EH (cell line): ENCODE data around the gene MDM2.
A peak's percentile ranks its signal among the peaks of the same experiment; 100 is the strongest.

Experiments
- DNase-seq: peaks from one replicate; pipeline ENCODE4 v3.0.0-alpha.2; 2015; ENCODE audit warnings: low read depth

Gene MDM2

GRCh38 chr12:68853396-68854077, 45.6 kb downstream of the MDM2 start:
- DNase-seq, result no peak

GRCh38 chr12:68854078-68854468, 46.1 kb downstream of the MDM2 start:
- no peak for DNase-seq

DNA sequence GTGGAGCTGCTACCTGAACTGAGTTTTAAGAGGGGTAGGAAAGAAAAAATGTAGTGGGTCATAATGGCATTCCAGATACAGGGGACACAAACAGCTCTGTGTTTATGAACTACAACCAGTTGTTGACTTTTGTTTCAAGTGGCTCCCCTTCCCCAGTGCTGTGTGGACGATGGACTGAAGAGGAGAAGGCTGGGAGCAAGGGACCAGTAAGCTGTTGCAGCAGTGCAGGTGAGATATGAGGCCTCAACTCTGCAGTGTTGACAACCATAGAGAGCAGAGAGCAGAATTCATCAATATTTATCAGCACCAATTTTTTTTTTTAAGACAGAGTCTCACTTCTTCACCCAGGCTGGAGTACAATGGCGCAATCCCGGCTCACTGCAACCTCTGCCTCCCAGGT, 46.6 kb downstream of the MDM2 start:
- DNase-seq, result no peak

DNA sequence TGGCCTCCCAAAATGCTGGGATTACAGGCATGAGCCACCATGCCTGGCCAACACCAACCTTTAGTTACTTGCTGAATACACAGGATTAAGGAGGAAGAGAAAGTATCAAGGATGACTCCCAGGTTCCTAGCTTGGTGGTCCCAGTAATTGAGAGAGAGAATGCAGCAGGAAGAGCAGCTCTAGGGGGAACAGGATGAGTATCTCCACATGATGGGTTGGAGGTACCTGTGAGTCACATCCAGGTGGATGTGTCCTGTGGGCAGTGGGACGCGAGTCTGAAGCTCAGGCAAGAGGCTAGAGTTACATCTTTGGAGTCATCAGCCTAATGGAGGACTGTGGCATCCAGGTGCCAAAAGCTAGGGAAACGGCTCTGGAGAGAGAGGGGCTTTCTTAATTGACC, 47.1 kb downstream of the MDM2 start:
- no peak for DNase-seq

DNA sequence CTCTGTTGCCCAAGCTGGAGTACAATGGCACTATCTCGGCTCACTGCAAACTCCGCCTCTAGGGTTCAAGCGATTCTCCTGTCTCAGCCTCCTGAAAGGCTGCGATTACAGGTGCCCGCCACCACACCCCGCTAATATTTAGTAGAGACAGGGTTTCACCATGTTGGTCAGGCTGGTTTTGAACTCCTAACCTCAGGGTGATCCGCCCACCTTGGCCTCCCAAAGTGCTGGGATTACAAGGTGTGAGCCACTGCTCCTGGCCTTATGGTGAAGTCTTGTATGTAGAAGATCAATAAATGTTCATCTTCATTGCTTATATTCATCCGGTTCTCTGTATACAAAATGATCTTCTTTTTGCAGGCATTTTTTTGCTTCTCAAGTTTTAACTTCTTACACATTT, 47.8 kb downstream of the MDM2 start:
- DNase-seq, result no peak

GRCh38 chr12:68856510-68856909, 48.5 kb downstream of the MDM2 start:
- no peak for DNase-seq

DNA sequence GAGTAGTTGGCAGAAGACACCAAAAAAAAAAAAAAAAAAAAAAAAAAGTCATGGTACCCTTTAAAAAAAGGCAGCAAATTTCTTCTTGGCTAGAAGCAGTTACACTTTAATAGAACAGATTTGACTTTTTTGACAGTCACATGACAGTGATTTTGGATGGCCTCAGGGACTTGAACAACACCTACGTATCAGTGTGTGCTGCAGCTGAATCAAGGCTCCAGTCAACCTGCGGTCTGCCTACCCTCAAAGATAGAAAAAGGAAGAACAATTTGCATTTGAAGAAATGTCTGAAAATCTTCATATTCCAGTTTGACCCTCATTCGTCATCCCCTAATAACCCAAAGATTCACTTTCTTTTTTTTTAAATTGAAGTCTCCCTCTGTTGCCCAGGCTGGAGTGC, 53.9 kb downstream of the MDM2 start:
- no peak for DNase-seq

DNA sequence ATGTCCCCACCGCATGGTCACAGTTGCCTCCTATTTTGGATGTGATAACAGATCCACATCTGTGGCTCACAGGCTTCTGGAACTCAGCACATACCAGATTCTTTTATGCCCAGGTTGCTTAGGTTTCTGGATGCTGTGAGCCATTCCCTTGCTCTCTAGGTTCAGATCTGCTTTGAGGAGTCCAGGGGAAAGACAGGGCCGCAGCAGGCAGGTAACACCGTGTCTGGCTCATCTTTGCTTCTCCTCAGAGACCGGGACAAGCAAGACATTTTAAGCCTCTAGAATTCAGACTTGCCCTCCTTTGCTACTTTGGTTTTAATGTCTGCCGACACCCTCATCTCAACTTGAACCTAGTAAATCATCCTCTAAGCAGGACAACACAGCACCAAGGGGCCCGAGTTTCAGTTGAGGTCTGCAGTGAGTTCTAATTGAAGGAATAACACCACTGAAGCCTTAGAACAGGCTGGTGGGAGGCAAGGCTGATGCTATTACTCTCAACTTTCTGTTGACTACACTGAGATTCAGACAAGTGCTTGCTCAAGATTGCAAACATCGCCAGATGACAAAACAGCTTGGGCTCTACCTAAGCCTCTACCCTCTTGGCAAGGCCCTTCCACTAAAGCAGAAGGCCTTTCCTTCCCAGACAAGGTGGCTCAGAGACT, 55.3 kb downstream of the MDM2 start:
- no peak for DNase-seq

GRCh38 chr12:68863886-68864454, 56.0 kb downstream of the MDM2 start:
- peak; percentile 63 for DNase-seq

DNA sequence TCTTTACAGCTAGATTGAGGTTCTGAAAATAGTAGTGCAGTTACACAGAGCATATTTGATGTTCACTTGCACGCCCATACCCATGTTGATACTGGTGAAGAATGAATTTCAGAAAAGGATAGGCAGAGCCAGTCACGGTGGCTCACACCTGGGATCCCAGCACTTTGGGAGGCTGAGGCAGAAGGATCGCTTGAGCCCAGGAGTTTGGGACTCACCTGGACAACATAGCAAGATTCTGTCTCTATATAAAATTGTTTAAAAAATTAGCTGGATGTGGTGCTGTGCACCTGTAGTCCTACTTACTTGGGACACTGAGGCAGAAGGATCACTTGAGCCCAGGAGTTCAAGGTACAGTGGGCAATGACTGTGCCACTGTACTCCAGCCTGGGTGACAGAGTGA, 56.6 kb downstream of the MDM2 start:
- DNase-seq, result no peak

DNA sequence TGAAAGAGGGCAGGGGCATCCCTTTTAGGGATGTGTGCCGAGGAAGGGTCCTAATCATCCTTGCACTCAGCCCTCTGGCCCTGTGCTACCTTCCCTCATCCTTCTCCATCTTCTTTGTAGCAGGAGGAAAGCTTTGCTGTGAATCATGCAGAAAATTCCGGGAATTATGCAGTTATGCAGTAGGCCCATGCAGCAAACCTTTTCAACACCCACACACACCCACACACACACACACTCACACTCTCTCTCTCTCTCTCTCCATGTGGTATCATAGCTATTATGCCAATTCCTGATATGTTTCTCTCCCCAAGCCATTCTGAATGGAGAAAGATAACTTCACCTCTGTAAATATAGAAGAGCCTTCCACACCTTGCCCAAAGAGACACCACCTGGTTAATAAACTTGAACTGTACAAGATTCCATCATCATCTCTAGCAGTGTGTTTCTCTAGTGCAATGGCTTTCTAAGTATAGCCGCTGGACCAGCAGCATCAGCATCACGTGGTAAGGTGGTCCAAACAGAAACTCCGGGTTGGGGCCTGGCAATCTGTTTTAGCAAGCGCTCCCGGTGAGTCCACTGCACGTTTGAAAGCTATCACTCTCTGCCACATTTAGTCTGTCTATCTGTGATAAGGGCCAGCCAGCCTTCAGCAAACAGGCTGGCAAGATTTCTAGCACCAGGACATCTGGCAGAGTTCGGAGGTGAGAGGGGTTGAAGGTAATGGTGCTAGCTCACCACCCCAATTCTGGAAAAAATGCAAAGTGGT, 57.6 kb downstream of the MDM2 start:
- peak; percentile 37 for DNase-seq

DNA sequence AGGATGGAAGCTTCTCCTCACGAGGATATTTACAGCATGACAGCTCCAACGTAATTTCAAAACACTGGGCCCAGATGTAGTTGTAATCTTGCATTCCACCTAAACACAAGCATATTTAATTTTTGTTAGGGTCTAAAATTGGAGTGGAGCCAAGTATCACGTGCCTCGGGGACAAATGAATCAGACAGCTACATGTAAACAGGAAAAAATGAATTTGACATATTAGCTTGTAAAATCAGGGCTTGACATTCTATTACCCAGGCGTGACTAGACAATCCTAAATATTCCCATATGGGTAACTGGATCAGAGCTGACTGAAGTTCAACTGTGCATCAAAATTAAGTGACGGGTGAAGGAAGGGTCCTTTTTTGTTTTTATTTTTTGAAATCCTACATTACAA, 59.0 kb downstream of the MDM2 start:
- DNase-seq, result peak; percentile 22

DNA sequence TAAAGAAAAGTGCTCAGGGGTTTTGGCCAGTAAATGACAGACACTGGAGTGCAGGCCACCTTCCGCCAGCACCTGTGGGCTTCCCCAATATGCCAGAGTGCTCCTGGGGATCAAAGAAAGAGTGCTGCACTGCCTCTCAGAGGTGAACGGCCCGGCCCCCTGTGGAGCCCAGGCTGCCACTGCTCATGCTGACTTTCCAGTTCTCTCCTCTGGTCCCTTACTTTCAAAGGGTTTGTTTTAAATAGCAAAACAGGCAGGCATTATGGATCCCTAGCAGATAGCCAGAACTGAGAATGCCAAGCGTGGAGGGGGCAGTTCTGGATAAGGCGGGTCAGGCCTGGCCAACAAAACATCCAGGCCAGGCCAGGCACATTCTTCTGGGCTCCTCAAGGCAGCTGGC, 59.6 kb downstream of the MDM2 start:
- no peak for DNase-seq

DNA sequence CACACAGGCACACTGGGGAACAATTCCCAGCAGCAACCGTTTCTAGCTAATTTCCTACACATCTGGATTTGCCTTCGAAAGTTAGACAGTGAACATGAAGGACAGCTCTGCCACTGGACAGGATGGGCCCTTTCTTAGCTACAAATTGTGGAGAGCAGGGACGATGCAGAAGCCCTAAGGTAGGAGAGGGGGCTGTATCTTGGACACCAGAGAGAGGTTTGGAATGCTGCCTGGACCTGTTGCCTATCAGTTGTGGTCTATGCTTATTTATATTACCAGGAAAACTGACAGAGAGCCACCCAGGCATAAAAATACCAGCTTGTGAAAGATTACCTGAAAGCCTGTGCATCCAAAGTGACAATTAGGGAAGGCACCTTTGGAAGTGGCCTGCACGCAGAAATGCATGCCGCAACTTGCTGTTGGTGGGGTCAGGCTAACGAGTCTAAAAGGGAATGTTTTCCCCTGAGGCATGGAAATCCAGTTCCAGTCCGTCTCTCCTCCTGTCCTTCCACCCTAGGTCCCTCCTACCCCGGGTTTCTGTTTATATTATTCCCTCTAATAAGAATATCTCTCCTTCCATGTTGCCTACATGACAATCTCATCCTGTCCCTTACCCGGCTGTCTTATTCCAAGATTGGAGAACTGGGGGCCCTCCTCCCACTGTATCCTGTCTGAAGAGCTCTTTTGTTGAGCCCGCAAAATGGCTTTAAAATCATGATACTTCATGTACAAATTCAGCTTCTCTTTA, 60.2 kb downstream of the MDM2 start:
- no peak for DNase-seq

- DNase-seq, result no peak
These were observed 62.0 kb downstream of the MDM2 start for GRCh38 chr12:68870011-68870410.

DNA sequence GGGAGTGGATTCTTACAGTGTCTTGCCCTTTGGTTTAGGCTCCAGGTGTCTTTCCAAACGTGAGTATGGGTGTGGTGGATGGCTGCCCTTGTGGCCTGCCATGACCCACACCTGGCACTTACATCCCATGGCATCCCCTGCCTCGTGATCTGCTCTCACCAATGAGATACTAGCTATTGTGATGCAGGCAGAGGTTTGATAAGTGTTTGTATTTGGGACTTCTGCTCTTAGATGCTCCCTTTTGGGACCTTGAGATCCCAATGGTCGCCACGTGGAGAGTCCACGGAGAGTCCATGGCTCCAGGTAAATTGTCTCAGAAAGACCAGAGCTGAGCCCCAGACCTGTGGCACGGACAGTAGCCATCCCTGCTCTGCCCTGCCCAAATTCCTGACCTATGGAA, 62.5 kb downstream of the MDM2 start:
- no peak for DNase-seq

- no peak for DNase-seq
These were observed 63.4 kb downstream of the MDM2 start for GRCh38 chr12:68871396-68871795.

DNA sequence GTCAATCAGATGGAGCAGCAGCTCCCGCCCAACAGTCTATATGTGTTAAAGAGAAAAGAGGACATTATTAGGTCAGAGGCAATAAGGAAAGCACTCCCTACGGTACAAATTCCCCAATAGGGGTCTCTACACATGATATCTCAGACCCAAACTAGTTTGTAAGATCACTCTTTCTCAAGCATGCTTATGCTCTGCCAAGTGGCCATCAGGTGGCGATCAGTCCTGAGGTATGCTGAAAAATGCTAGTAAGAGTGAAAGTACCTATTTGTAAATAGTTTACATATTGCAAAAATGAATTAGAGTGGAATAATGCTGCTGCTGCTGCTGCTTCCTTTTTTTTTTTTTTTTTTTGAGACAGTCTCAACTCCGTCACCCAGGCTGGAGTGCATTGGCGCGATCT, 63.9 kb downstream of the MDM2 start:
- DNase-seq, result peak; percentile 21

DNA sequence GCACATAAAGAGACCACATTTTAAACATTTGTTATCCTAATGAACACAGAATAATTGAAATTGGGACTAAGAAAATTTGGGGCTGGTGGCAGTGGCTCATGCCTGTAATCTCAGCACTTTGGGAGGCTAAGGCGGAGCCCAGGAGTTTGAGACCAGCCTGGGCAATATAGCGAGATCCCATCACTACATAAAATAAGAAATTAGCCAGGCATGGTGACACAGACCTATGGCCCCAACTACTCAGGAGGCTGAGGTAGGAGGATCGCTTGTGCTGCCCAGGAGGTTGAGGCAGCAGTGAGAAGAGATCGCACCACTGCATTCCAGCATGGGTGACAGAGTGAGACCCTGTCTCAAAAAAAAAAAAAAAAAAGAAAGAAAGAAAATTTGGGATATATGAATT, 65.3 kb downstream of the MDM2 start:
- no peak for DNase-seq

- no peak for DNase-seq
These were observed 68.5 kb downstream of the MDM2 start for GRCh38 chr12:68876461-68876860.

DNA sequence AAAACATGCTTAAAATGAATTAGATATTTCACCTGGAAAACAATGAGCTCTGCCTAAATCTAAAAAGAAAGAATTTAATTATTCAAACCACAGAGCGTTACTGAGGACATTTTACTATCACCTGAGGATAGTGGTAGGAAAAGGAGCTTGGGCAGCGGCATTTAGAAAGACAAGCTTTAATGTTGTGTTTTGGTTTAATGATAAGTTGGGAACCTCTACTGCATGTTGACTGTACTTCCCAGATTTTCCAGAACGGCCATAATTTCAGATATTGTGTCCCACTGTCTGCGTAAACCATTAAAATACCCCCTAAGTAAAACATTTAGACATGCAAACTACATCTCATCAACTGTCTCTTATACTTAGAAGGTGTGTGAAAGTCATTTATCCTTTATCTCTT, 69.6 kb downstream of the MDM2 start:
- DNase-seq, result no peak

DNA sequence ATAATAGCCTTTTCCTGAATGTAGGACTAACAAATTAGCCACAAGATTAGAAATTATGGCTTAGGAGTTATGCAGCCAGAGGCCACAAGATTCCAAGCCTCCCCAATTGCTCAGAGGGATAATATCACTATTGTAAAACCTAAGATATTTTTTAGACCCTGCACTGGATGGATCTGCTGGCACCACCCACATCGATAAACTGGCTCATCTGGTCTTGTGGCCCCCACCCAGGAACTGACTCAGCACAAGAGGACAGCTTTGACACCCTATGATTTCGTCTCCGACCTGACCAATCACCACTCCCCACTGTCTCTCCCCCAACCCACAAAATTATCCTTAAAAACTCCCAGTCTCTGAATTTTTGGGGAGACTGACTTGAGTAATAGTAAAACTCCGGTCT, 70.3 kb downstream of the MDM2 start:
- DNase-seq, result no peak
